H1 (cell line): Measurements from ENCODE around the gene MALT1. TPM values are rescaled to one million over a fixed set of nuclear protein-coding genes. Genes with fewer than 3 reads are reported as not detected.

Experiments
- CTCF ChIA-PET: fragments of 300-600 bp; sonication (Branson Sonifier 250); formaldehyde crosslinking; loops from one replicate; lab custom pipeline; 2021; ENCODE audit not compliant: partially characterized antibody; lab: Charles Lee
- POLR2A ChIA-PET: fragments of 300-600 bp; sonication (Branson Sonifier 250); formaldehyde crosslinking; loops from one replicate; lab custom pipeline; 2021; ENCODE audit warnings: inconsistent platforms; ENCODE audit not compliant: partially characterized antibody; lab: Charles Lee
- DNase-seq, 2 experiments: peaks; one replicate each; pipeline versions ENCODE4 v3.0.0 to v3.0.0-alpha.2; 2010 to 2022; ENCODE audit warnings: low spot score in 2 of 2, low read depth in 1 of 2, mixed read lengths in 1 of 2
- FAIRE-seq: peaks from 2 replicates; lab custom pipeline; 2011; peaks lifted over from hg19 to GRCh38; lab: Jason Lieb, UNC
- H2AFZ ChIP-seq: 2 replicates; pipeline ENCODE4 v1.8.1; 2012; ENCODE audit warnings: low read length, inconsistent platforms
- H2AK5ac ChIP-seq: 2 replicates; pipeline ENCODE4 v1.6.1; 2013; ENCODE audit warnings: low read depth, low read length
- H2BK120ac ChIP-seq: replicated peaks from 2 replicates; pipeline ENCODE3; 2013; ENCODE audit warnings: low read depth, low read length, inconsistent platforms
- H2BK12ac ChIP-seq: 2 replicates; pipeline ENCODE4 v1.6.1; 2013; ENCODE audit warnings: low read depth, low read length
- H2BK15ac ChIP-seq: 2 replicates; pipeline ENCODE4 v1.6.1; 2013; ENCODE audit warnings: low read length
- H2BK20ac ChIP-seq: 2 replicates; pipeline ENCODE4 v1.6.1; 2013; ENCODE audit warnings: low read length
- H2BK5ac ChIP-seq: 2 replicates; pipeline ENCODE4 v1.6.1; 2013; ENCODE audit warnings: low read depth, low read length
- H3K14ac ChIP-seq: 2 replicates; pipeline ENCODE4 v1.6.1; 2013; ENCODE audit warnings: inconsistent platforms; ENCODE audit not compliant: insufficient read length
- H3K18ac ChIP-seq: 2 replicates; pipeline ENCODE4 v1.6.1; 2013; ENCODE audit warnings: low read length; ENCODE audit errors: extremely low read depth
- H3K23ac ChIP-seq: 2 replicates; pipeline ENCODE4 v1.6.1; 2013; ENCODE audit warnings: inconsistent platforms; ENCODE audit not compliant: insufficient read length
- H3K23me2 ChIP-seq: 2 replicates; pipeline ENCODE4 v1.6.1; 2013; ENCODE audit warnings: low read depth, low read length
- H3K27ac ChIP-seq: 2 replicates; pipeline ENCODE4 v1.6.1; 2011; ENCODE audit warnings: low read depth, low read length, inconsistent platforms
- H3K27me3 ChIP-seq, 4 experiments: replicated peaks in 1 of 4; 1 replicate in 1 of 4; 2 replicates in 3 of 4; pipeline versions ENCODE4 v1.6.1 to v1.8.1; 2011 to 2013; ENCODE audit warnings: low read length in 3 of 4, mild to moderate bottlenecking in 3 of 4, inconsistent platforms in 2 of 4, mixed read lengths in 2 of 4, moderate library complexity in 1 of 4; ENCODE audit not compliant: control insufficient read depth in 3 of 4, insufficient read depth in 3 of 4; ENCODE audit errors: extremely low read depth in 1 of 4
- H3K36me3 ChIP-seq, 4 experiments: 2 replicates each; pipeline versions ENCODE4 v1.6.1 to v1.8.1; 2011 to 2013; ENCODE audit warnings: mild to moderate bottlenecking in 4 of 4, low read length in 3 of 4, moderate library complexity in 2 of 4, control low read depth in 1 of 4, inconsistent platforms in 1 of 4; ENCODE audit not compliant: insufficient read depth in 4 of 4, control insufficient read depth in 2 of 4
- H3K4ac ChIP-seq: replicated peaks from 2 replicates; pipeline ENCODE3; 2013; ENCODE audit warnings: low read length, low read depth, mixed read lengths, inconsistent platforms; ENCODE audit not compliant: insufficient read length
- H3K4me1 ChIP-seq, 4 experiments: replicated peaks in 1 of 4; 1 replicate in 1 of 4; 2 replicates in 3 of 4; pipeline versions ENCODE4 v1.6.1 to v1.8.1; 2011 to 2013; ENCODE audit warnings: low read length in 3 of 4, inconsistent platforms in 2 of 4, mixed read lengths in 1 of 4; ENCODE audit not compliant: insufficient read depth in 4 of 4, control insufficient read depth in 3 of 4
- H3K4me2 ChIP-seq, 2 experiments: 2 replicates each; pipeline versions ENCODE4 v1.6.1 to v1.8.1; 2011 to 2013; ENCODE audit warnings: low read depth in 2 of 2, low read length in 2 of 2, control low read depth in 1 of 2, inconsistent platforms in 1 of 2, mild to moderate bottlenecking in 1 of 2; ENCODE audit not compliant: insufficient read depth in 1 of 2
- H3K4me3 ChIP-seq, 4 experiments: fragments of 200-600, 300-600 bp in 1 of 4; sonication (generic), shearing (Covaris generic), sonication (Bioruptor Twin) in 1 of 4; 2 replicates each; pipeline versions ENCODE4 v1.5.1 to v1.8.1; 2011 to 2016; ENCODE audit warnings: low read length in 4 of 4, low read depth in 3 of 4, control low read depth in 2 of 4, inconsistent platforms in 2 of 4, mild to moderate bottlenecking in 2 of 4, mixed read lengths in 1 of 4, moderate library complexity in 1 of 4; ENCODE audit not compliant: insufficient read depth in 2 of 4; ENCODE audit errors: extremely low read depth in 1 of 4
- H3K56ac ChIP-seq: replicated peaks from 2 replicates; pipeline ENCODE3; 2013; ENCODE audit warnings: low read depth, mild to moderate bottlenecking, mixed read lengths, low read length, inconsistent platforms; ENCODE audit not compliant: insufficient read length
- H3K79me1 ChIP-seq: 2 replicates; pipeline ENCODE4 v1.6.1; 2013; ENCODE audit warnings: low read depth, low read length, control low read depth
- H3K79me2 ChIP-seq, 2 experiments: 2 replicates each; pipeline versions ENCODE4 v1.6.1 to v1.8.1; 2012 to 2013; ENCODE audit warnings: low read length in 2 of 2, mild to moderate bottlenecking in 2 of 2, inconsistent platforms in 1 of 2; ENCODE audit not compliant: insufficient read depth in 2 of 2, control insufficient read depth in 1 of 2
- H3K9ac ChIP-seq, 4 experiments: replicated peaks in 1 of 4; 1 replicate in 1 of 4; 2 replicates in 3 of 4; pipeline versions ENCODE4 v1.6.1 to v1.8.1; 2011 to 2013; ENCODE audit warnings: low read depth in 3 of 4, low read length in 3 of 4, control low read depth in 2 of 4, mild to moderate bottlenecking in 2 of 4, moderate library complexity in 2 of 4, inconsistent platforms in 1 of 4; ENCODE audit errors: extremely low read depth in 1 of 4
- H3K9me3 ChIP-seq, 2 experiments: 2 replicates each; pipeline versions ENCODE4 v1.6.1 to v1.8.1; 2012 to 2013; ENCODE audit warnings: mild to moderate bottlenecking in 2 of 2, moderate library complexity in 2 of 2, control low read depth in 1 of 2, inconsistent platforms in 1 of 2, low read depth in 1 of 2, low read length in 1 of 2, mixed read lengths in 1 of 2; ENCODE audit not compliant: insufficient read depth in 2 of 2
- H4K20me1 ChIP-seq, 2 experiments: replicated peaks in 1 of 2; 2 replicates each; pipeline versions ENCODE3 to v1.8.1; 2011 to 2013; ENCODE audit warnings: inconsistent platforms in 2 of 2, low read length in 2 of 2, mild to moderate bottlenecking in 1 of 2; ENCODE audit not compliant: insufficient read depth in 2 of 2, control insufficient read depth in 1 of 2
- H4K5ac ChIP-seq: 2 replicates; pipeline ENCODE4 v1.6.1; 2013; ENCODE audit warnings: low read length, low read depth, mixed read lengths, inconsistent platforms; ENCODE audit not compliant: insufficient read length
- H4K8ac ChIP-seq: 2 replicates; pipeline ENCODE4 v1.8.0; 2013; ENCODE audit warnings: mild to moderate bottlenecking, moderate library complexity, low read length, inconsistent platforms; ENCODE audit not compliant: insufficient read depth; ENCODE audit errors: extremely low read depth
- H4K91ac ChIP-seq: replicated peaks from 2 replicates; pipeline ENCODE3; 2013; ENCODE audit warnings: low read length, mixed read lengths, inconsistent platforms; ENCODE audit not compliant: insufficient read length
- CHD1 ChIP-seq: IDR thresholded peaks from 2 replicates; pipeline ENCODE4 v1.6.1; 2012; ENCODE audit warnings: low read depth, low read length, improper control_type of control experiment
- JUN ChIP-seq: IDR thresholded peaks from 2 replicates; pipeline ENCODE4 v1.6.1; 2011; ENCODE audit warnings: low read depth, mild to moderate bottlenecking, improper control_type of control experiment, low read length
- JUND ChIP-seq: IDR thresholded peaks from 2 replicates; pipeline ENCODE4 v1.6.1; 2011; ENCODE audit warnings: mild to moderate bottlenecking, improper control_type of control experiment, low read length
- KDM1A ChIP-seq: fragments of 200-600, 300-600 bp; sonication (generic); IDR thresholded peaks from 2 replicates; pipeline ENCODE4 v1.7.1; 2016; ENCODE audit warnings: mild to moderate bottlenecking, low read length, borderline replicate concordance
- MAFK ChIP-seq: IDR thresholded peaks from 2 replicates; pipeline ENCODE4 v1.6.1; 2012; ENCODE audit warnings: low read depth, mild to moderate bottlenecking, improper control_type of control experiment, low read length
- NRF1 ChIP-seq: IDR thresholded peaks from 2 replicates; pipeline ENCODE4 v1.6.1; 2011; ENCODE audit warnings: mild to moderate bottlenecking, low read depth, low read length, improper control_type of control experiment
- RFX5 ChIP-seq: IDR thresholded peaks from 2 replicates; pipeline ENCODE4 v1.6.1; 2011; ENCODE audit warnings: low read depth, low read length, improper control_type of control experiment, borderline replicate concordance
- WGBS, 2 experiments: shearing (Covaris generic) in 1 of 2; methylation state at CpG; one replicate each; pipeline versions ENCODE4 v1.1.6 to v1.1.7; 2013 to 2015; ENCODE audit warnings: low lambda C conversion rate in 2 of 2, mixed read lengths in 2 of 2, inconsistent platforms in 1 of 2, low coverage in 1 of 2, missing lambda C conversion rate in 1 of 2; ENCODE audit not compliant: insufficient replicate concordance in 2 of 2, insufficient coverage in 1 of 2, insufficient read length in 1 of 2; ENCODE audit errors: extremely low coverage in 1 of 2, missing lambda C conversion rate in 1 of 2; 5-methylcytosine and 5-hydroxymethylcytosine counted together
- polyA plus RNA-seq, 7 experiments: library from polyadenylated mRNA; depleted of rRNA in 3 of 7; stranded (reverse) in 5 of 7; unstranded in 2 of 7; fragments of >200 nt in 5 of 7; fragments of 200-250 nt in 2 of 7; gene quantifications; 1 replicate in 5 of 7; 2 replicates in 1 of 7; 4 replicates in 1 of 7; pipeline versions ENCODE4 v1.2.1 to v1.2.3, GENCODE V29; 2011 to 2013; ENCODE audit warnings: missing spikeins in 2 of 7, mixed read lengths in 2 of 7
- total RNA-seq: library from RNA; stranded (reverse); fragmentation: NEBNext Ultra II Directional; extraction: Animal tissue kit (Norgen Biotek cat#: 25700); gene quantifications from 2 replicates; pipeline ENCODE4 v1.2.1, GENCODE V29; 2021
- TF ChIP-seq, protein P1 (sequence below): IDR thresholded peaks from 2 replicates; pipeline ENCODE4 v1.6.1; 2012; ENCODE audit warnings: inconsistent platforms
- TF ChIP-seq, protein P2 (sequence below): IDR thresholded peaks from 2 replicates; pipeline ENCODE4 v1.6.1; 2011; ENCODE audit warnings: low read length, improper control_type of control experiment
- TF ChIP-seq, protein P3 (sequence below), 3 experiments: IDR thresholded peaks; 1 replicate in 2 of 3; 2 replicates in 1 of 3; pipeline versions ENCODE4 v1.5.1 to v1.6.1; 2011; ENCODE audit warnings: low read length in 3 of 3, mild to moderate bottlenecking in 3 of 3, inconsistent platforms in 2 of 3, low read depth in 1 of 3, moderate library complexity in 1 of 3; ENCODE audit not compliant: insufficient read depth in 1 of 3; ENCODE audit errors: control extremely low read depth in 1 of 3

MALT1 gene
- total and polyA plus RNA-seq, 2 of the 8 experiments (the other 6 are each of a cell fraction or from before 2014, with no cell fraction given): 10.7 to 25.9 TPM

DNA sequence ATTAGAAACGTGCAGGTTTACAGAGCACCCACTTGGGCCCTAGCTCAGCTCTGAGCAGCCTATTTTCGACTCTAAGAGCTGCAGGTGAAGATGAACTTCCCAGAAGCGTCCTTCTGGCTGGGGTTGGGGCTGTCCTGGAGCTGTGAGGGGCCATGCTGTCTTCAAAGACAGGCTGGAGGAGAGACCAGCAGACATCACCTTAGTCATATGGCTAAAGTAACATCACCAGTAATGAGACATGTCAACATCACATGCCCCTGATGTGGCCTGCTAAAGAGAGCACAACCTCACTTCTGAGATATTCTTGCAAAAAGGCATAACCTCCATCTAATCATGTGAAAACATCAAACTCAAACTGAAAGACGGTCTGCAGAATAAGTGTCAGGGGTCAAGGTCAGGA lies 106.2 kb downstream of the MALT1 start:
- H3K14ac ChIP-seq: no peak overlapping the region
- no peak for TF ChIP-seq RFX5
- TF ChIP-seq JUN: no peak
- TF ChIP-seq, protein P1, sequence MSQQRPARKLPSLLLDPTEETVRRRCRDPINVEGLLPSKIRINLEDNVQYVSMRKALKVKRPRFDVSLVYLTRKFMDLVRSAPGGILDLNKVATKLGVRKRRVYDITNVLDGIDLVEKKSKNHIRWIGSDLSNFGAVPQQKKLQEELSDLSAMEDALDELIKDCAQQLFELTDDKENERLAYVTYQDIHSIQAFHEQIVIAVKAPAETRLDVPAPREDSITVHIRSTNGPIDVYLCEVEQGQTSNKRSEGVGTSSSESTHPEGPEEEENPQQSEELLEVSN: no peak
- TF ChIP-seq, protein P2, sequence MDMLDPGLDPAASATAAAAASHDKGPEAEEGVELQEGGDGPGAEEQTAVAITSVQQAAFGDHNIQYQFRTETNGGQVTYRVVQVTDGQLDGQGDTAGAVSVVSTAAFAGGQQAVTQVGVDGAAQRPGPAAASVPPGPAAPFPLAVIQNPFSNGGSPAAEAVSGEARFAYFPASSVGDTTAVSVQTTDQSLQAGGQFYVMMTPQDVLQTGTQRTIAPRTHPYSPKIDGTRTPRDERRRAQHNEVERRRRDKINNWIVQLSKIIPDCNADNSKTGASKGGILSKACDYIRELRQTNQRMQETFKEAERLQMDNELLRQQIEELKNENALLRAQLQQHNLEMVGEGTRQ: no peak
- TF ChIP-seq CHD1: no peak
- TF ChIP-seq NRF1: no peak
- TF ChIP-seq KDM1A: no peak
- TF ChIP-seq, protein P3, sequence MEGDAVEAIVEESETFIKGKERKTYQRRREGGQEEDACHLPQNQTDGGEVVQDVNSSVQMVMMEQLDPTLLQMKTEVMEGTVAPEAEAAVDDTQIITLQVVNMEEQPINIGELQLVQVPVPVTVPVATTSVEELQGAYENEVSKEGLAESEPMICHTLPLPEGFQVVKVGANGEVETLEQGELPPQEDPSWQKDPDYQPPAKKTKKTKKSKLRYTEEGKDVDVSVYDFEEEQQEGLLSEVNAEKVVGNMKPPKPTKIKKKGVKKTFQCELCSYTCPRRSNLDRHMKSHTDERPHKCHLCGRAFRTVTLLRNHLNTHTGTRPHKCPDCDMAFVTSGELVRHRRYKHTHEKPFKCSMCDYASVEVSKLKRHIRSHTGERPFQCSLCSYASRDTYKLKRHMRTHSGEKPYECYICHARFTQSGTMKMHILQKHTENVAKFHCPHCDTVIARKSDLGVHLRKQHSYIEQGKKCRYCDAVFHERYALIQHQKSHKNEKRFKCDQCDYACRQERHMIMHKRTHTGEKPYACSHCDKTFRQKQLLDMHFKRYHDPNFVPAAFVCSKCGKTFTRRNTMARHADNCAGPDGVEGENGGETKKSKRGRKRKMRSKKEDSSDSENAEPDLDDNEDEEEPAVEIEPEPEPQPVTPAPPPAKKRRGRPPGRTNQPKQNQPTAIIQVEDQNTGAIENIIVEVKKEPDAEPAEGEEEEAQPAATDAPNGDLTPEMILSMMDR (IDR thresholded peaks at IDR 0.05; ENCODE audit: control extremely low read depth in 1 of 3, insufficient read depth in 1 of 3, low read depth in 1 of 3, low read length in 3 of 3): no peak
- TF ChIP-seq MAFK: no peak
- no peak for TF ChIP-seq JUND

More for the DNA sequence above, 106.2 kb downstream of the MALT1 start:
- H3K4me3 ChIP-seq: no peak overlapping the region
- H3K79me1 ChIP-seq: no peaks in the 10 kb centered on the region
- no peaks in the 10 kb centered on the region; the same call in 1 of the 2 replicates for H3K23me2 ChIP-seq
- H4K20me1 ChIP-seq: no peaks in the 10 kb centered on the region
- no peak overlapping the region for H3K9ac ChIP-seq
- WGBS, 2 experiments: 88% methylated on average over 4 of the region's 4 CpGs; no CpG with 5 or more reads in 1 of the 2 experiments
- H3K9me3 ChIP-seq: no peaks in the 10 kb centered on the region
- H2BK15ac ChIP-seq: no peak overlapping the region
- H3K4ac ChIP-seq: no peak overlapping the region
- FAIRE-seq (no peak), DNase-seq (no peak)
- H3K27me3 ChIP-seq: no peaks in the 10 kb centered on the region
- H2BK120ac ChIP-seq: no peak overlapping the region
- H2BK20ac ChIP-seq: no peak overlapping the region
- H3K56ac ChIP-seq: no peak overlapping the region
- no peaks in the 10 kb centered on the region for H3K36me3 ChIP-seq
- no peak overlapping the region for H3K18ac ChIP-seq
- no peak overlapping the region for H3K23ac ChIP-seq
- H2AK5ac ChIP-seq: no peak overlapping the region
- no peak overlapping the region for H2AFZ ChIP-seq
- ChIA-PET POLR2A (interaction anchor here (1.0 to 2.2 kb wide), 3 partner anchors 87 to 280 kb away, joined by 5 read pairs; partner anchors contain the start of gene ZNF532), CTCF (interaction anchor here (1.2 to 26.9 kb wide), 8 partner anchors 7 to 288 kb away, joined by 3 to 591 read pairs (median 6); no protein-coding TSS in a partner anchor)
- no peak overlapping the region for H3K27ac ChIP-seq
- H3K79me2 ChIP-seq: no peaks in the 10 kb centered on the region
- no peak overlapping the region for H4K5ac ChIP-seq
- no peak overlapping the region for H3K4me2 ChIP-seq
- H4K8ac ChIP-seq: no peak overlapping the region
- H2BK5ac ChIP-seq: no peak overlapping the region
- H2BK12ac ChIP-seq: no peak overlapping the region
- H3K4me1 ChIP-seq: peaks cover 0 to 5% (median under 1%) of the 10 kb centered on the region in 4 experiments; a peak in 1 of 7 replicates
- no peak overlapping the region for H4K91ac ChIP-seq
